ENCODE results near the gene GBF1.

- TF ChIP-seq POLR2A (IDR thresholded peaks at IDR 0.05): no peak
- TF ChIP-seq, protein P1, sequence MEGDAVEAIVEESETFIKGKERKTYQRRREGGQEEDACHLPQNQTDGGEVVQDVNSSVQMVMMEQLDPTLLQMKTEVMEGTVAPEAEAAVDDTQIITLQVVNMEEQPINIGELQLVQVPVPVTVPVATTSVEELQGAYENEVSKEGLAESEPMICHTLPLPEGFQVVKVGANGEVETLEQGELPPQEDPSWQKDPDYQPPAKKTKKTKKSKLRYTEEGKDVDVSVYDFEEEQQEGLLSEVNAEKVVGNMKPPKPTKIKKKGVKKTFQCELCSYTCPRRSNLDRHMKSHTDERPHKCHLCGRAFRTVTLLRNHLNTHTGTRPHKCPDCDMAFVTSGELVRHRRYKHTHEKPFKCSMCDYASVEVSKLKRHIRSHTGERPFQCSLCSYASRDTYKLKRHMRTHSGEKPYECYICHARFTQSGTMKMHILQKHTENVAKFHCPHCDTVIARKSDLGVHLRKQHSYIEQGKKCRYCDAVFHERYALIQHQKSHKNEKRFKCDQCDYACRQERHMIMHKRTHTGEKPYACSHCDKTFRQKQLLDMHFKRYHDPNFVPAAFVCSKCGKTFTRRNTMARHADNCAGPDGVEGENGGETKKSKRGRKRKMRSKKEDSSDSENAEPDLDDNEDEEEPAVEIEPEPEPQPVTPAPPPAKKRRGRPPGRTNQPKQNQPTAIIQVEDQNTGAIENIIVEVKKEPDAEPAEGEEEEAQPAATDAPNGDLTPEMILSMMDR (IDR thresholded peaks at IDR 0.05 in 4 of 5, conservative IDR thresholded peaks at IDR 0.05 in 1 of 5): no peak
These were observed 149.6 kb downstream of the GBF1 start for GRCh38 chr10:102394801-102395399.

Data from gastrocnemius medialis (tissue), 4 donors.